ENCODE data around the gene EN1. TPM values are rescaled to one million over a fixed set of nuclear protein-coding genes. Genes with fewer than 3 reads are reported as not detected.

EN1 gene
- total and polyA plus RNA-seq, 7 experiments from 2014 or later, result not detected

GRCh38 chr2:118881490-118882129, 34.2 kb upstream of the EN1 start:
- no peaks in the 10 kb centered on the region for H3K36me3 ChIP-seq (ENCODE audit: control insufficient read depth in 2 of 3, insufficient read depth in 3 of 3, low read length in 3 of 3)
- Mint-ChIP-seq H3K4me1 (peaks cover 7 to 24% (median 21%) of the 10 kb centered on the region in 7 donors), H3K36me3 (no peaks in the 10 kb centered on the region), H3K4me3 (peak overlapping the region in 7 of 10 donors; percentile 4 to 74 (median 60)), H3K27me3 (peaks cover 1 to 24% (median 19%) of the 10 kb centered on the region in 5 donors), H3K27ac (peak overlapping the region in 6 of 9 donors; percentile 21 to 81 (median 53)), H3K9me3 (peaks cover 0 to 4% (median 0%) of the 10 kb centered on the region in 11 donors)
- CTCF ChIA-PET, result interaction anchor here (0.6 to 3.2 kb wide), 24 partner anchors 11 to 601 kb away, joined by 3 to 10 read pairs (median 4); no protein-coding TSS in a partner anchor
- intact Hi-C loops (cut with micrococcal nuclease), result loop anchor here (1.0 to 5.0 kb wide), 5 partner anchors 125 to 1801 kb away; no protein-coding TSS in a partner anchor
- POLR2A ChIA-PET, result no interaction called here
- H3K9me3 ChIP-seq (ENCODE audit: control insufficient read depth in 2 of 3, low read length in 3 of 3), result no peaks in the 10 kb centered on the region
- ATAC-seq (peak; percentile 83), DNase-seq (peak; percentile 27 to 68 (median 58))
- H3K4me1 ChIP-seq (ENCODE audit: control insufficient read depth in 2 of 2, insufficient read depth in 2 of 2, low read length in 2 of 2), result peaks cover 3 to 18% of the 10 kb centered on the region in 2 donors
- H3K27ac ChIP-seq (ENCODE audit: low read depth, low read length), result no peak overlapping the region
- H3K27me3 ChIP-seq (ENCODE audit: control insufficient read depth in 2 of 2, insufficient read depth in 2 of 2, low read length in 2 of 2), result no peaks in the 10 kb centered on the region
- no peak overlapping the region for H3K4me3 ChIP-seq (ENCODE audit: low read length)

GRCh38 chr2:118880501-118880900, 33.1 kb upstream of the EN1 start:
- Histone ChIP-seq H3K27ac (ENCODE audit: low read depth, low read length) (no peak overlapping the region), H3K27me3 (ENCODE audit: control insufficient read depth in 2 of 2, insufficient read depth in 2 of 2, low read length in 2 of 2) (no peaks in the 10 kb centered on the region), H3K36me3 (ENCODE audit: control insufficient read depth in 2 of 3, insufficient read depth in 3 of 3, low read length in 3 of 3) (no peaks in the 10 kb centered on the region), H3K4me3 (ENCODE audit: low read length) (no peak overlapping the region), H3K9me3 (ENCODE audit: control insufficient read depth in 2 of 3, low read length in 3 of 3) (no peaks in the 10 kb centered on the region), H3K4me1 (ENCODE audit: control insufficient read depth in 2 of 2, insufficient read depth in 2 of 2, low read length in 2 of 2) (peaks cover 3 to 18% of the 10 kb centered on the region in 2 donors)
- ATAC-seq, result no peak
- peaks cover 10 to 35% (median 30%) of the 10 kb centered on the region in 5 donors for H3K27me3 Mint-ChIP-seq
- peaks cover 0 to 4% (median 0%) of the 10 kb centered on the region in 11 donors for H3K9me3 Mint-ChIP-seq
- H3K27ac Mint-ChIP-seq, result no peak overlapping the region
- H3K36me3 Mint-ChIP-seq, result no peaks in the 10 kb centered on the region
- no peak overlapping the region for H3K4me3 Mint-ChIP-seq
- CTCF ChIA-PET, result interaction anchor here (0.8 to 3.2 kb wide), 4 partner anchors 60 to 586 kb away, joined by 3 to 10 read pairs (median 6); no protein-coding TSS in a partner anchor
- H3K4me1 Mint-ChIP-seq, result peaks cover 7 to 24% (median 21%) of the 10 kb centered on the region in 7 donors
- intact Hi-C loops (cut with micrococcal nuclease), result loop anchor here in 1 of 2 donors (5.0 kb wide), 1 partner anchor 1802 kb away; no protein-coding TSS in a partner anchor
- POLR2A ChIA-PET, result no interaction called here
- DNase-seq, result no peak

GRCh38 chr2:118878531-118879149, 31.2 kb upstream of the EN1 start:
- Histone ChIP-seq H3K4me1 (ENCODE audit: control insufficient read depth in 2 of 2, insufficient read depth in 2 of 2, low read length in 2 of 2) (peaks cover 3 to 18% of the 10 kb centered on the region in 2 donors), H3K9me3 (ENCODE audit: control insufficient read depth in 2 of 3, low read length in 3 of 3) (no peaks in the 10 kb centered on the region), H3K27me3 (ENCODE audit: control insufficient read depth in 2 of 2, insufficient read depth in 2 of 2, low read length in 2 of 2) (no peaks in the 10 kb centered on the region), H3K4me3 (ENCODE audit: low read length) (no peak overlapping the region), H3K27ac (ENCODE audit: low read depth, low read length) (no peak overlapping the region), H3K36me3 (ENCODE audit: control insufficient read depth in 2 of 3, insufficient read depth in 3 of 3, low read length in 3 of 3) (no peaks in the 10 kb centered on the region)
- ATAC-seq (no peak), DNase-seq (no peak)
- CTCF ChIA-PET, result no interaction called here
- POLR2A ChIA-PET, result no interaction called here
- Mint-ChIP-seq H3K4me1 (peaks cover 7 to 24% (median 21%) of the 10 kb centered on the region in 7 donors), H3K4me3 (no peak overlapping the region), H3K27ac (no peak overlapping the region), H3K27me3 (peaks cover 10 to 48% (median 31%) of the 10 kb centered on the region in 5 donors), H3K9me3 (peaks cover 0 to 4% (median 0%) of the 10 kb centered on the region in 11 donors), H3K36me3 (no peaks in the 10 kb centered on the region)
- intact Hi-C loops (cut with micrococcal nuclease), result no loop called here

GRCh38 chr2:118875318-118875717, 27.9 kb upstream of the EN1 start:
- POLR2A ChIA-PET, result no interaction called here
- Histone ChIP-seq H3K4me3 (ENCODE audit: low read length) (no peak overlapping the region), H3K27me3 (ENCODE audit: control insufficient read depth in 2 of 2, insufficient read depth in 2 of 2, low read length in 2 of 2) (no peaks in the 10 kb centered on the region), H3K9me3 (ENCODE audit: control insufficient read depth in 2 of 3, low read length in 3 of 3) (no peaks in the 10 kb centered on the region), H3K27ac (ENCODE audit: low read depth, low read length) (no peak overlapping the region), H3K4me1 (ENCODE audit: control insufficient read depth in 2 of 2, insufficient read depth in 2 of 2, low read length in 2 of 2) (no peaks in the 10 kb centered on the region), H3K36me3 (ENCODE audit: control insufficient read depth in 2 of 3, insufficient read depth in 3 of 3, low read length in 3 of 3) (no peaks in the 10 kb centered on the region)
- H3K9me3 Mint-ChIP-seq, result no peaks in the 10 kb centered on the region
- CTCF ChIA-PET, result no interaction called here
- H3K4me3 Mint-ChIP-seq, result no peak overlapping the region
- intact Hi-C loops (cut with micrococcal nuclease), result no loop called here
- H3K27ac Mint-ChIP-seq, result no peak overlapping the region
- ATAC-seq, result no peak
- no peaks in the 10 kb centered on the region for H3K36me3 Mint-ChIP-seq
- H3K27me3 Mint-ChIP-seq, result peaks cover 14 to 75% (median 45%) of the 10 kb centered on the region in 5 donors
- H3K4me1 Mint-ChIP-seq, result peaks cover 0 to 3% (median 0%) of the 10 kb centered on the region in 7 donors
- DNase-seq, result no peak

- Mint-ChIP-seq H3K27ac (no peak overlapping the region), H3K4me1 (peaks cover 0 to 3% (median 0%) of the 10 kb centered on the region in 7 donors), H3K4me3 (no peak overlapping the region), H3K9me3 (no peaks in the 10 kb centered on the region), H3K27me3 (peaks cover 16 to 76% (median 50%) of the 10 kb centered on the region in 5 donors), H3K36me3 (no peaks in the 10 kb centered on the region)
- ATAC-seq (no peak), DNase-seq (no peak)
- no peaks in the 10 kb centered on the region for H3K36me3 ChIP-seq (ENCODE audit: control insufficient read depth in 2 of 3, insufficient read depth in 3 of 3, low read length in 3 of 3)
- no peak overlapping the region for H3K4me3 ChIP-seq (ENCODE audit: low read length)
- ChIA-PET CTCF (interaction anchor here (0.7 kb wide), 1 partner anchor 8 kb away, joined by 3 read pairs; no protein-coding TSS in a partner anchor), POLR2A (no interaction called here)
- H3K4me1 ChIP-seq (ENCODE audit: control insufficient read depth in 2 of 2, insufficient read depth in 2 of 2, low read length in 2 of 2), result no peaks in the 10 kb centered on the region
- no peaks in the 10 kb centered on the region for H3K9me3 ChIP-seq (ENCODE audit: control insufficient read depth in 2 of 3, low read length in 3 of 3)
- intact Hi-C loops (cut with micrococcal nuclease), result no loop called here
- no peak overlapping the region for H3K27ac ChIP-seq (ENCODE audit: low read depth, low read length)
- no peaks in the 10 kb centered on the region for H3K27me3 ChIP-seq (ENCODE audit: control insufficient read depth in 2 of 2, insufficient read depth in 2 of 2, low read length in 2 of 2)
These were observed 26.9 kb upstream of the EN1 start for GRCh38 chr2:118874324-118874723.

- ATAC-seq (peak; percentile 76), DNase-seq (peak in 1 of 9 donors; percentile 32)
- H3K4me3 ChIP-seq (ENCODE audit: low read length), result no peak overlapping the region
- Mint-ChIP-seq H3K4me3 (no peak overlapping the region), H3K27ac (no peak overlapping the region), H3K36me3 (no peaks in the 10 kb centered on the region), H3K9me3 (no peaks in the 10 kb centered on the region), H3K27me3 (peaks cover 32 to 54% (median 48%) of the 10 kb centered on the region in 5 donors), H3K4me1 (peaks cover 0 to 2% (median 0%) of the 10 kb centered on the region in 7 donors)
- H3K9me3 ChIP-seq (ENCODE audit: control insufficient read depth in 2 of 3, low read length in 3 of 3), result no peaks in the 10 kb centered on the region
- no peaks in the 10 kb centered on the region for H3K27me3 ChIP-seq (ENCODE audit: control insufficient read depth in 2 of 2, insufficient read depth in 2 of 2, low read length in 2 of 2)
- H3K4me1 ChIP-seq (ENCODE audit: control insufficient read depth in 2 of 2, insufficient read depth in 2 of 2, low read length in 2 of 2), result no peaks in the 10 kb centered on the region
- POLR2A ChIA-PET, result no interaction called here
- no peak overlapping the region for H3K27ac ChIP-seq (ENCODE audit: low read depth, low read length)
- no peaks in the 10 kb centered on the region for H3K36me3 ChIP-seq (ENCODE audit: control insufficient read depth in 2 of 3, insufficient read depth in 3 of 3, low read length in 3 of 3)
- CTCF ChIA-PET, result interaction anchor here (0.6 to 1.0 kb wide), 2 partner anchors 818 to 837 kb away, joined by 3 read pairs; no protein-coding TSS in a partner anchor
- intact Hi-C loops (cut with micrococcal nuclease), result loop anchor here (1.0 to 5.0 kb wide), 7 partner anchors 642 to 1033 kb away; no protein-coding TSS in a partner anchor
These were observed 17.7 kb upstream of the EN1 start for GRCh38 chr2:118865106-118865505.

Measured in naive thymus-derived CD4-positive, alpha-beta T cell (primary cell).